Stimulated activated CD8-positive, alpha-beta memory T cell treated with anti-CD3 and anti-CD28 coated beads, Interleukin-12 subunit alpha, Interleukin-12 subunit beta, amount 100 ng/mL, for 4 hours (primary cell): Measurements from ENCODE around the gene TMEM108.

Source experiments
- DNase-seq: peaks from one replicate; pipeline ENCODE4 v3.0.0-alpha.2; 2020; ENCODE audit warnings: low read depth

The TMEM108 gene

DNA sequence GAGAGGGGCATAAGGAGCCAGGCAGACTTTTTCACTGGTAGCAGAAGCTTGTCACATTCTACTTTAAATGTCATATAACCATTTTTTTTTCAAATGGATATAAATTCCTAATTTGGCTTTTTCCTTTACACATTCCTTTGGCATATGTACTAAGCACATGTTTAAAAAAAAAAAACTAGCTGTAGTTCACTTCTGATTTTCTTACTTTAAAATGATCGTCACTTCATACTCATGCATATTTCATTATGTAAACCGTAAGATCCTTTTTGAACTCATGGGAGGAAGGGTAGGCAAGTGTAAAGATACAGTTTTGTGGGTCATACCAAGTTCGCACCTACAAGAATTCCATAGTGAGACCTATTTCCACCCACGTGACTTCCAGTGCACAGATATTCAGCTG, 316.5 kb downstream of the TMEM108 start:
- no peak for DNase-seq

DNA sequence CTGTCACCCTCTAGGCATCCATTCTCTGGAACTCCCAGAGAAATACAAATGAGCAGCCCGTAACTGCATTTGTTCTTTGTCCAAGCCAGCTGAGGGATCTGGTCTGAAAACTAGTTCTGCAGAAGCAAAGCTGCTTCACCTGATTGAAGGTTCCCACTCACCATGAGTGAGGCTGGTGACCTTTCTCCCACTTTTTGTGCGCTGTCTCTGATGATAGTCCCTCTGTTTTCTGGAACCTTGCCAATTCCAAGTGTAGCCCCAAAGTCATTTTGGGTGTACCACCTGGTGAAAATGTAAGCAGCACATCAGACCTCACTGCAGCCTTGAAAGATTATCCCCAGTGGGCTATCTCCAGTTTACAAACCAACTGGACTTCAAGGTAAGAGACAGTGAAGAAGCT, 322.3 kb downstream of the TMEM108 start:
- no peak for DNase-seq

DNA sequence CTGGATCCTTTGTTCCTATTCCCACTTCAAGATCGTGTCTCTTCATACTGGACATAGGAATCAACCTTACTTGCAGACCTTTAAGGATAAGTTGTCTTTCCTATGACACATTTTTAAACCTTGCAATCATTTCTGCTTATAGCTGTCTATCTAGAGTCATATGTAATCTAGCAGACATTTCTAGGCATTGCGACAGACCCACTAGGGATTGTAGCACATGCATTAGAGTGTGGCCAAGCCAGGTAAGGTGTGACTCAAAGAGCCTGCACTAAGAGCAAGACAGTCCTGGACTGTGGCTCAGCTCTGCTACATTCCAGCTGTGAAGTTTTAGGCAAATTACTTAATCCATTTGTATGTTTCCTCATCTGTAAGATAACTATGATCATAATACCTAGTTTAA, 322.8 kb downstream of the TMEM108 start:
- DNase-seq = no peak

DNA sequence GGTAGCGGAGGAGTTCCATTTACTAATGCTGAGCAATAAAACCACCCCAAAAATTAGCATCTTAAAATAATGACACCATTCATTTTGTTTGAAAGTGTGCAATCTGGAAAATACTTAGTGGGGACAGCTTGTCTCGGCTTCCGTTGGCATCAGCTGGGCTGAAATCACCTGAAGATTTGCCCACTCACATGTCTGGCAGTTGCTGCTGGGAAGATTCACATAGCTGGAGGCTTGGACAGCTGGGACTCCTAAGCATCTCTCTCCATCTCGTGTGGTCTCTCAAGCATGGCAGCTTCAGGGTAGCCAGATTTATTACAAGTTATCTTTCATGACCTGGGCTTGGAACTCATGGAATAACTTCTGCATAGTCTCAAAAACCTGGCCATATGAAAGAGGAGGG, 323.2 kb downstream of the TMEM108 start:
- no peak for DNase-seq

DNA sequence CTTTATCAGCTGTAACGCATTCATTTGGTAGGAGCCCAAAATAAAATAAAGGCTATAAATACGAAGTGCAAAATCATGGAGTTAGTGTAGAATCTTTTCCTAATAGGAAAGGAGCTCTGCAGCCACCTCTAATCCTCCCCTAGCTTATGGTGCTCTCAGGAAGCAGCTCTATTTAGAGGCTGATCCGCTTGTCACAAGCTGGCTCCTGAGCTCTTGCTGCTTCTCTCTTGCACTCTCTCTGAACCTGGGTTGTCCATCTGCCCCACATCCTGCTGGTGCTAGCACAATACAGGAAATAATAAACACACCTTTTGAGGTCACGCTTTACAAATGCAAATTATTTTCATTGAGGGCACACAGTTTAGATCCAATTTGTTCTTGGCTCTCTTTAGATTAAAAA, 324.3 kb downstream of the TMEM108 start:
- DNase-seq = no peak

DNA sequence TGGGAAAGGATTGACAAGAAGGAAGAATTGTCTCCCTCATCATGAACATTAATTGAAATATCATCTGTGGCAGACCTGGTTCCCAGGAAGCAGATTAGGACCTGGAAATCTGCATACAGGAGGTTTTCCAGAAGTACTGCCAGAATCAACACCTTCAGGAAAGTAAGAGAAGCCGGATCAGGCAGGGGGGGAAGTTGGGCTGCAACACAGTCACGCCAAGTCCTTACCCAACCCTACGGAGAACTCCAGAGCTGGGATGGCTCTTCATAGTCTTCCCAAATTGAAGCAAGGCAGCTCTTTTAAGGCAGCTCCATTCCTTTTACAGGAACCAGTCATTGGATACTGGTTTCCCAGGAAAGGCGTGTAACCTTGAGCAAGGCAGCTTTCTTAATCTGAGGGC, 326.5 kb downstream of the TMEM108 start:
- no peak for DNase-seq

DNA sequence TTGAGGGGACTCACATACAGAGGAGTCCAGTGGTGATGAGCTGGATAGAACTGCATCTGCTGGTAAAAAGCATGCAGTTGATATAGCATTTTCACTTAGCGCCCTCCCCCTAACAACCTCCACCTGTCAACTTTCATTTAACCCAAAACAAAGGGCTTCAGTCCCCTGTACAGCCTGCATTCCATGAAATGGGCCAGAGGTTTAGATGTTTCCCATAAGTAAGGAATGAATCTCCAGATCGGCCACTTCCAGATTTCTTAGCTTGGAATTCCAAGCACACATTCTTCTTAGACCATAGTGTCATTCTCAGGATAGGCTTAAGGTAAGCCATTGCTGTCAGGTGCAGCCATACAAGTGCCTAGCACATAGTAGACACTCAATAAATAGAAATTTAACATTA, 328.7 kb downstream of the TMEM108 start:
- no peak for DNase-seq

DNA sequence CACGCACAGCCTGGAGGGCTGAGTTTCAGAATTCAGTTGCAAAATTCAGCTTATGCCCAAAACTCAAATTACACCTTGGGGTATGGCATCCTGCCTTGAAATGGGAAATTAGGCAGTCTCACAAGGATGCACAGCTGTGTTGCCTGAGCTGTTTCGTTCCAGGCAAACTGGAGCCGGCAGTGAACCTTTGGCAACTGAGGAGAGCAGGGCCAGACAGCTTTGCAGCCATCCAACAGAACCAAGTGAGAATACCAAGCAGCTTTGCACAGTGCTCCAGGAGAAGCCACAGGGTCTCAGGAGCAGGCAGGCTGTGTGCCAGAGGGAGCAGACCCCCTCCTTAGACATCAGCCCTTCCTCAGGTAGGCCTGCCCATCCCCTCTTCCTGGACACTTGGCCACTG, 329.2 kb downstream of the TMEM108 start:
- DNase-seq = no peak

DNA sequence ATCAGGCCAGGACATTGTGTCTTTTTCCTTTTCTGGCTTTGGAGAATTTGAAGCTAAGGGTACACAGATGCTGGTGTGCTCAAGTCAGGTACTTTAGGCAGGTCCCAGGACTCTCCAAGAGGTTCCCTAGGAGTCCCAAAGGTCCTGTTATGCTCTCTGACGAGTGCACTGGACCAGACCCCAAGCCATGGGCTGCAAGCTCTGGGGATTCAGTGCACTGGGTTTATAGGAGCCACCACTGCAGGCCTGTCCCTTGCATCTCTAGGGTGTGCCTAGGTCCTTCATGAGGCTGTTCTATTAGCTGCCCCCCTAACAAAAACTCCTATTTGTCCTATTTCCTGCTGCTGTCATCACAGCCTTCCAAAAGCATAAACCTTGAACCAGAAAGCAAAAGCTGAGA, 329.8 kb downstream of the TMEM108 start:
- DNase-seq = no peak

DNA sequence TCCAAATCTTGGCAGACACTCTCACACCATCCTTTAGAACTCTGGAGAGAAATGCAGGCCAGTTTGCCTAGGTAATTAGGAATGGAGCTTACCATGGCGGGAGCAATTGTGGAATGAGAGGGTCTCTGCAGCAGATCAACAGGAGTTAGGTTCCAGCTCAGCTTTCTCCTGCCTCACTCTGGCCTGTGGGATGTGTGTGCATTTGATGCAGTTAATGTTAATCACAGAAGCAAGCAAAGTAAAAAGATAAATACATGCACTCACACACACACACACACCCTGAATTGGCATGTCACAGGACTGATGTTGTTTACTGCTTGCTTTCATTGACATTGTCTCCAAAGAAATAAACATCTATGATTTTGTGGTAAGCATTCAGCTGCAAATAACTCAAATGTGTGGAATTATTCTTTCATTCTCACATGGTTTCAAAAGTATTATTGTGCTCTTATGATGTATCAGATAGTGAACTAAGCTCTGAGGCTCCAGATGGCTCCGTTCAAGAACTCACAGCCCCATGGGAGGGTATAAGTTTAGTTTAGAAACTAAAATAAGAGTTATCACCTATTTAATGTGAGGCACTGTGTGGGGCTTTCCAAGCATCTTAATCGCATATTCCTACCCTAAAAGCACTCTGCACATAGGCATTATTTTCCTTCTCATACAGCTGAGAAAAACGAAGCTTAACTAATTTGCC, 330.3 kb downstream of the TMEM108 start:
- no peak for DNase-seq

DNA sequence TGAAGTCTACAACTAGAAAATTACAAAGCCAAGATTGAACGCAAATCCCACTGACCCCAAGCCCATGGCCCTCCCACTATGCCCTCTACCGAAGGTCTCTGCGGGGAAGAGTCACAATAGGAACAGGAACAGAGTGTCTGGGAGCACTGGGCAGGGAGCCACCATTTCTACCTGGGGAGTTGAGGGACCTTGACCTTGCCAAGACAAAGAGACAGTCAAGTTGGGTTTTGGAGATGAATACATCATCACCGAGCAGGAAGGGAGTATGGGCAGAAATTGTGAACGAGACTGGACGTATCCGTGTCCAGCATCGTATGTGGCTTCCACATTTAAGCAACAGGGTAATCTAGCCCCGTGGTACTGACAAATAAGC, 330.9 kb downstream of the TMEM108 start:
- DNase-seq = no peak

DNA sequence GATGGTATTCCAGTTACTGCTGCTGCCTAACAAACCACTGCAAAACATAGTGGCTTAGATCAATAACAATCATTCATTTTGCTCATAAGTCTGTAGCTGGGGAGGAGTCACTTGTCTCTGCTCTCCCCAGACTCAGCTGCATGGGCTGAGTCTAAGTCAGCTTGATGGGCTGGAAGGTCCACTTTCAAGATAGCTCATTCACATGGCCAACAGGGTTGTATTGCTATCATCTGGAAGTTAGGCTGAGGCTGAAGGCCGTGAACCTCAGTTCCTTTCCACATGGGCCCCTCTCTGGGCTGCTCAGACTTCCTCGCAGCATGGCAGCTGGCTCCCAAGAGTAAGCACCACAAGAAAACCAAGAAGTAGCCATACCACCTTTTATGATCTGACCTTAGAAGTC, 333.0 kb downstream of the TMEM108 start:
- DNase-seq = no peak

DNA sequence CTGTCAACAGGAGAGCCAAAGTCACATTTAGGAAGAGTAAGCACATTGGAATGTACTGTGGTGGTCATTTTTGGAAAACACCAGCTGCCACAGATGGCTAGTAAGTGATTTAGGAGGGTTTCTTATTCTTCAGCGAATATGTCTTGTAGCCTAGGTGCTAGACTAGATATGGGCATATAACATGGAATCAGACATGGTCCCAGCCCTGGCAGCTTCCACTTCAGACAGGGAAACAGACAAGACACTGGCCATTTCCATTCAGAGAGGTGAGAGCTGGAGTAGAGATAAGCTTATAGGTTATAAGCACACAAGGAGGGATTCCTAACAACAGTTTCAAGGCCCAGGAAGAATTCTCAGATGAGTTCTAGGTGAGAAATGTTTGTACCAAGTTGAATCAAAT, 333.5 kb downstream of the TMEM108 start:
- DNase-seq = no peak

DNA sequence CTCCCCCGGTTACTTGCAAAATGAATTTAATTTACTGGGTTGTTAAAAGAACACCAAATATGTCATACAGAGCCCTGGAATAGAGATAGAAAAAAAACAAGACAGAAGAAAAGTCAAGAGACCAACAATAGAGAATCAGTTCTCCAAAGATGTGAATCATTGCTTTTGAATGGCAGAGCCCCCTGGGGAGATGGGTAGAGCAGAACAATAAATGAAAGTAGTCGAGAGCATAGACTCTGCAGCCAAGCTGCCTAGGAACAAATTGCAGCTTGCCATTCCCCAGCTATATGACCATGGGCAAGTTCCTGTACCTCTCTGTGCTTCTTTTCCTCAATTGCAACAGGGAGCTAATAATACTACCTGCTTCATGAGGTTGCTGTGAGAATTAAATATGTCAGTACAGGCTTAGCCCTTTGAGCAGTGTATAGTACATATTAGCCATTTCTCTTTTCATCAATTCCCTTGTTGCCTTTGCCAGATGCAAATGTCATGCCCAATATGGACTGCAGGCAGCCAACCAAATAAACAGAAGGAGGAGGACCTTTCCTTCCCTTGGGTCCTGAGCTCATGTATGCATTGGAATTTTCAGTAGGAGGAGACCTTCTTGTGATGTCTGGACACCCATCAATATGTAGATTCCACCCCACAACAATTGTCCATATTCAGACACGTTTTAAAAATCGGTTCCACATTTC, 336.7 kb downstream of the TMEM108 start:
- DNase-seq = no peak

DNA sequence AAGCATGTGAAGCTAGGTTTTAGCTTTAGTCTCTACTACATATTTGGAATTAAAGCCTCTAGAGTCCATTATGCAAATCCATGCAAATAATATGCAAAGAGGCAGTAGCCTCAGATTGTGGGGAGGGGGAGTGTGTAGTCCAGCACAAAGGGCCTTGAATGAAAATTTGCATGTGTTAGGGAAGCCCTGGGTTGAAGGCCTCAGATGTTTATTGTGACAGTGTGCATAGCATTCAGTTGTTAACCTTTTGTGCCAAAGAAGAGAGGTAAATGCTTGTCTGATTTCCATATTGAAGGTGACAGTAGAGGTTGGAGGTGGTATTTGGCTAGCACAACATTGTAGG, 337.2 kb downstream of the TMEM108 start:
- DNase-seq = no peak

DNA sequence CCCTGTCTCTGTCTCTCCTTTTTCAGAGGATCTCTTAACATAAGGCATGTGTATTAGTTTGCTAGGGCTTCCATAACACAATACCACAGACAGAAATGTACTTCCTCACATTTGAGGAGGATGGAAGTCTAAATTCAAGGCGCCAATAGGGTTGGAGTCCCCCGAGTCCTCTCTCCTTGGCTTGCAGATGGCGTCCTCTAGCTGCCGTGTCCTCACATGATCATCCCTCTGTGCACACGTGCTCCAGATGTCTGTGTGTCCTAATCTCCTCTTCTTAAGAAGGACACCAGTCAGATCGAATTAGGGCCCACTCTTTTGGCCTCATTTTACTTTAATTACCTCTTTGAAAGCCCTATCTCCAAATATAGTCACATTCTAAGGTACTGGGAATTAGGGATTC, 338.6 kb downstream of the TMEM108 start:
- DNase-seq = no peak

DNA sequence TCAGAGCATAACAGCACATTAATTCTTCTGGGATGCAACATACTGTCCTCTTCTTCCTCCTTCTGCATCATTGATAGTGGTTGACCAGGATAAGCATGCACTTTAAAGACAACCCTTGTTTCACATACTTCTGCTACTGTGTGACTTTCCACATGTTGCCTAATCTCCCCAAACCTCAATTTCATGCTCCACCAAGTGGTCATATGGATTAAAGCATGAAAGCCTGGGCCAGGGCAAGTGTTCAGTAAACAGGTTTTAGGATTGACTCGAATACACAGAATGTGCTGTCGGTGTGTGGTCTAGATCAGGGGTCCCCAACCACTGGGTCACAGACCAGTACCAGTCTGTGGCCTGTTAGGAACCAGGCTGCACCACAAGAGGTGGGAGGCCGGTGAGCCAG, 339.2 kb downstream of the TMEM108 start:
- no peak for DNase-seq

DNA sequence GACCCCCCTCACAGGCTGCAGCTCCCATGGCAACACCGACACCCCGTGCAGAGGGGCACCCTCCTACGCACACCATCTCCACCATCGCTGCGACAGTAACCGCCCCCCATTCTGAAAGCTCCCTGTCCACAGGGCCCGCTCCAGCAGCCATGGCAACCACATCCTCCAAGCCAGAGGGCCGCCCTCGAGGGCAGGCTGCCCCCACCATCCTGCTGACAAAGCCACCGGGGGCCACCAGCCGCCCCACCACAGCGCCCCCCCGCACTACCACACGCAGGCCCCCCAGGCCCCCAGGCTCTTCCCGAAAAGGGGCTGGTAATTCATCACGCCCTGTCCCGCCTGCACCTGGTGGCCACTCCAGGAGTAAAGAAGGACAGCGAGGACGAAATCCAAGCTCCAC, 341.7 kb downstream of the TMEM108 start:
- no peak for DNase-seq

DNA sequence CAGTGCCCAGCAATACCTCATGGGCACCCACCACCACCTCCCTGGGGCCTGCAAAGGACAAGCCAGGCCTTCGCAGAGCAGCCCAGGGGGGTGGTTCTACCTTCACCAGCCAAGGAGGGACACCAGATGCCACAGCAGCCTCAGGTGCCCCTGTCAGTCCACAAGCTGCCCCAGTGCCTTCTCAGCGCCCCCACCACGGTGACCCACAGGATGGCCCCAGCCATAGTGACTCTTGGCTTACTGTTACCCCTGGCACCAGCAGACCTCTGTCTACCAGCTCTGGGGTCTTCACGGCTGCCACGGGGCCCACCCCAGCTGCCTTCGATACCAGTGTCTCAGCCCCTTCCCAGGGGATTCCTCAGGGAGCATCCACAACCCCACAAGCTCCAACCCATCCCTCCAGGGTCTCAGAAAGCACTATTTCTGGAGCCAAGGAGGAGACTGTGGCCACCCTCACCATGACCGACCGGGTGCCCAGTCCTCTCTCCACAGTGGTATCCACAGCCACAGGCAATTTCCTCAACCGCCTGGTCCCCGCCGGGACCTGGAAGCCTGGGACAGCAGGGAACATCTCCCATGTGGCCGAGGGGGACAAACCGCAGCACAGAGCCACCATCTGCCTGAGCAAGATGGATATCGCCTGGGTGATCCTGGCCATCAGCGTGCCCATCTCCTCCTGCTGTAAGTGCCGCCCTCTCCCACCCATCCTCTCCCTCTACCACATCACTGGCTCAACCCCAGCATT, 342.5 kb downstream of the TMEM108 start:
- no peak for DNase-seq

DNA sequence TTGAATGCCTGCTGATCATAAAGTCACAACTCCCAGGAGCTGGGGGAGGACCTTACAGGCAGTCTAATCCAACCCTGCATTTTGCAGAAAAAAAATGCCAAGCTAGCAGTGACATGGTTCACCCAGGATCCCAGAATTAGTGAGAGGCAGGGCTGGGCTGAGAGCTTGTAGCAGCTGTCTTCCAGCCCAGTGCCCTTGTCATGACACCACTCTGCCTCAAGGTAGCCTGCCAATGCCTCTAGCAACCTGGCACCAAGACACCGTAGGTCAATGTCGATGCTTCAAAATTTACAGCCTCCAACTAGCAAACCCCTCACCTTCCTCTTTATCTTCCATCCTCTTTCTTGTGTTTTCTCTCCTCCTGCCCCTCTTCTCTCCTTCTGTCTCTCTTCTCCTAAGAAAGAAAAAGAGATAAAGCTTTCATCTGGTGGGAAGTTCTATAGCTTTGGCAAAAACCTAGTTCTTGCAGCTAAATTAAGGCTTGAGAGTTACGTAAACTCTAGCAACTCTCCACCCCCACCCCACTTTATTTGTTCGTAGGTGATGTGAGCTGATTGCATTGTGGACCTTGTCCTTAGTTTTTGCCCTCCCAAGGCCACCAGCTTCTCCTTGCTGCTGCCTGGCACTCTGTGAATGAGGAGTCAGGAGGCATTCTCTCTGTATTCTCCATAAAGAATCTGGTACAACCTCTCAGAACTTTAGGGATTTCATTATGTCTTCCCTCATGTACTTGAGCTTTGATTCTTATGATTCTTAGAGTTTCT, 343.3 kb downstream of the TMEM108 start:
- no peak for DNase-seq

DNA sequence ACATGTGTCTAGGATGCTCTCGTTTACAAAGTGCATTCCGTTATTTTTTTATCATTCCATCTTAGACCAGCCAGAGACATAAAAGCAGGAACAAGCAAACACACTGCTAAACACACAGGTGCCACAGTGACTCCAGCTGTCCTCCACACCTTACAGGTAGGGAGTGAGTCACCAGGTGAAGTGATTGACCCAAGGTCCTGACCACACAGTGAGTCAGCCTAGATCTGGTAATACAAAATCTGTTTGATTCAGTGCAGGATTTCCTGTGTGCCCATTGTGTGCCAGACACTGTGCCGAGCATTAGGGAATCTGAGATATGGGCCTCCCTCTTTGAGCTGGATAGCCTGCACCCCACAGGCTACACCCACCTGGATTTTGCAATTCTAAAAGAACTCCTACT, 345.0 kb downstream of the TMEM108 start:
- DNase-seq = no peak

DNA sequence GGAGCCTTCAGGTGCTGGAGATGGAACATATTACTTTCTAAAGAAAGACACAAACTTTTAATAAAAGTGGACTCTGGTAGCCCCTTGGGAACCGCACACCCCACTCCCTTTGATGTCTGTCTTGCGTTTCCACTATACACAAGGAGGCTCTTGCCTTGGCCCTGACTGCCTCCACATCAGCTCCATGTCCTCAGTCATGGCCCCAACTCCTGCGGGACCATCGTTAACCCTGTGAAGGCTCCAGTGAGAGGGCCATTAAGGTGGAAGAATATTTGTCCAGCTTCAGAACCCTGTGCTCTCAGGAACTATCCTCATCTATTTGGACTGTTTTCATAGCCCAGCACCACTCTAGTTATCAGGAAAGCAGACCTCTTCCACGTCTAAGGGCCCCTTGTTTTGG, 345.6 kb downstream of the TMEM108 start:
- no peak for DNase-seq
